Activated T-helper 17 cell treated with anti-CD3 and anti-CD28 coated beads, Interleukin-2, amount 50 U/mL, for 72 hours (primary cell): Measurements from ENCODE around the gene SPTA1. TPM values are rescaled to one million over a fixed set of nuclear protein-coding genes. Genes with fewer than 3 reads are reported as not detected.

Source experiments
- ATAC-seq: fragments of 150-1000 bp; cut with Tn5 transposase; replicated peaks from 2 replicates; pipeline ENCODE4 v1.10.0; 2021; ENCODE audit warnings: mild to moderate bottlenecking, moderate library complexity
- H3K27ac Mint-ChIP-seq: one replicate; pipeline ENCODE4 v1.8.0; 2022; ENCODE audit warnings: mixed read lengths
- H3K27me3 Mint-ChIP-seq: one replicate; pipeline ENCODE4 v1.8.0; 2022; ENCODE audit warnings: mixed read lengths
- H3K36me3 Mint-ChIP-seq: one replicate; pipeline ENCODE4 v1.8.0; 2022; ENCODE audit warnings: low read depth, mild to moderate bottlenecking, mixed read lengths
- H3K4me1 Mint-ChIP-seq: one replicate; pipeline ENCODE4 v1.8.0; 2022; ENCODE audit warnings: mixed read lengths
- H3K4me3 Mint-ChIP-seq: one replicate; pipeline ENCODE4 v1.8.0; 2022; ENCODE audit warnings: mild to moderate bottlenecking, mixed read lengths
- H3K9me3 Mint-ChIP-seq: one replicate; pipeline ENCODE4 v1.8.0; 2022; ENCODE audit warnings: mixed read lengths
- total RNA-seq, 2 donors: library from RNA; stranded (reverse); gene quantifications; one replicate each; pipeline ENCODE4 v1.2.3, GENCODE V29; 2022

Gene SPTA1
- total RNA-seq: under 1 TPM in 1 of 2 donors, not detected in 1; 0.42 TPM

GRCh38 chr1:158686111-158687009 is at the start of gene SPTA1:
TSS of gene SPTA1 (minus strand) at chr1:158686715. CDS start at chr1:158686517, 198 bp downstream.
- ATAC-seq: no peak
- Mint-ChIP-seq H3K4me3 (no peak within 1 kb of the TSS), H3K27ac (no peak within 1 kb of the TSS), H3K36me3 (no peaks in the 10 kb centered on the region), H3K27me3 (peaks cover 29% of the 10 kb centered on the region), H3K4me1 (no peaks in the 10 kb centered on the region), H3K9me3 (no peaks in the 10 kb centered on the region)

GRCh38 chr1:158735848-158736247 is 49.3 kb upstream of the SPTA1 start:
- no peak overlapping the region for H3K4me3 Mint-ChIP-seq
- H3K36me3 Mint-ChIP-seq: no peaks in the 10 kb centered on the region
- no peak overlapping the region for H3K27ac Mint-ChIP-seq
- H3K4me1 Mint-ChIP-seq: no peaks in the 10 kb centered on the region
- H3K27me3 Mint-ChIP-seq: peaks cover 18% of the 10 kb centered on the region
- ATAC-seq: no peak
- peaks cover 6% of the 10 kb centered on the region for H3K9me3 Mint-ChIP-seq

GRCh38 chr1:158732524-158732923 is 46.0 kb upstream of the SPTA1 start:
- no peak for ATAC-seq
- Mint-ChIP-seq H3K27me3 (peaks cover 3% of the 10 kb centered on the region), H3K4me1 (no peaks in the 10 kb centered on the region), H3K9me3 (no peaks in the 10 kb centered on the region), H3K27ac (no peak overlapping the region), H3K4me3 (no peak overlapping the region), H3K36me3 (no peaks in the 10 kb centered on the region)

- Mint-ChIP-seq H3K9me3 (no peaks in the 10 kb centered on the region), H3K36me3 (no peaks in the 10 kb centered on the region), H3K4me1 (no peaks in the 10 kb centered on the region), H3K27ac (no peak overlapping the region), H3K27me3 (no peaks in the 10 kb centered on the region), H3K4me3 (no peak overlapping the region)
- no peak for ATAC-seq
Measured at GRCh38 chr1:158731707-158732106, 45.2 kb upstream of the SPTA1 start.

GRCh38 chr1:158730453-158730852 is 43.9 kb upstream of the SPTA1 start:
- ATAC-seq: no peak
- Mint-ChIP-seq H3K4me1 (no peaks in the 10 kb centered on the region), H3K27ac (no peak overlapping the region), H3K36me3 (no peaks in the 10 kb centered on the region), H3K9me3 (no peaks in the 10 kb centered on the region), H3K4me3 (no peak overlapping the region), H3K27me3 (no peaks in the 10 kb centered on the region)

GRCh38 chr1:158728510-158729225 is 42.2 kb upstream of the SPTA1 start:
- H3K27ac Mint-ChIP-seq: no peak overlapping the region
- no peaks in the 10 kb centered on the region for H3K4me1 Mint-ChIP-seq
- no peaks in the 10 kb centered on the region for H3K9me3 Mint-ChIP-seq

GRCh38 chr1:158724442-158724841 is 37.9 kb upstream of the SPTA1 start:
- Mint-ChIP-seq H3K27me3 (peaks cover 25% of the 10 kb centered on the region), H3K36me3 (no peaks in the 10 kb centered on the region), H3K9me3 (no peaks in the 10 kb centered on the region), H3K27ac (no peak overlapping the region), H3K4me3 (no peak overlapping the region), H3K4me1 (no peaks in the 10 kb centered on the region)
- ATAC-seq: no peak

More at GRCh38 chr1:158728510-158729225, 42.2 kb upstream of the SPTA1 start:
- H3K27me3 Mint-ChIP-seq: peaks cover 9% of the 10 kb centered on the region
- no peak overlapping the region for H3K4me3 Mint-ChIP-seq
- no peaks in the 10 kb centered on the region for H3K36me3 Mint-ChIP-seq
- no peak for ATAC-seq

GRCh38 chr1:158720620-158721019 is 34.1 kb upstream of the SPTA1 start, which contains the start of gene OR6K3:
TSS of gene OR6K3 (minus strand) at chr1:158720720. CDS start at chr1:158718115, 2,605 bp downstream.
- no peaks in the 10 kb centered on the region for H3K36me3 Mint-ChIP-seq
- H3K4me1 Mint-ChIP-seq: no peaks in the 10 kb centered on the region
- no peak for ATAC-seq
- peaks cover 41% of the 10 kb centered on the region for H3K27me3 Mint-ChIP-seq
- no peak within 1 kb of the TSS for H3K27ac Mint-ChIP-seq
- H3K4me3 Mint-ChIP-seq: no peak within 1 kb of the TSS
- H3K9me3 Mint-ChIP-seq: no peaks in the 10 kb centered on the region

GRCh38 chr1:158719664-158720063 is 33.1 kb upstream of the SPTA1 start:
- H3K4me3 Mint-ChIP-seq: no peak overlapping the region
- no peaks in the 10 kb centered on the region for H3K36me3 Mint-ChIP-seq
- no peaks in the 10 kb centered on the region for H3K9me3 Mint-ChIP-seq
- H3K27ac Mint-ChIP-seq: no peak overlapping the region
- peaks cover 46% of the 10 kb centered on the region for H3K27me3 Mint-ChIP-seq
- H3K4me1 Mint-ChIP-seq: no peaks in the 10 kb centered on the region
- no peak for ATAC-seq

GRCh38 chr1:158717344-158717743 is 30.8 kb upstream of the SPTA1 start:
- Mint-ChIP-seq H3K4me1 (no peaks in the 10 kb centered on the region), H3K27ac (no peak overlapping the region), H3K9me3 (no peaks in the 10 kb centered on the region), H3K27me3 (peaks cover 35% of the 10 kb centered on the region), H3K36me3 (no peaks in the 10 kb centered on the region), H3K4me3 (no peak overlapping the region)
- ATAC-seq: no peak

- H3K27me3 Mint-ChIP-seq: peaks cover 40% of the 10 kb centered on the region
- H3K9me3 Mint-ChIP-seq: no peaks in the 10 kb centered on the region
- H3K27ac Mint-ChIP-seq: no peak overlapping the region
- H3K4me3 Mint-ChIP-seq: no peak overlapping the region
- ATAC-seq: peak; percentile 85
- no peaks in the 10 kb centered on the region for H3K36me3 Mint-ChIP-seq
- H3K4me1 Mint-ChIP-seq: no peaks in the 10 kb centered on the region
Measured at GRCh38 chr1:158716335-158716734, 29.8 kb upstream of the SPTA1 start.

- H3K36me3 Mint-ChIP-seq: no peaks in the 10 kb centered on the region
- H3K27ac Mint-ChIP-seq: no peak overlapping the region
- H3K4me3 Mint-ChIP-seq: no peak overlapping the region
- no peak for ATAC-seq
- H3K27me3 Mint-ChIP-seq: peaks cover 32% of the 10 kb centered on the region
- no peaks in the 10 kb centered on the region for H3K9me3 Mint-ChIP-seq
- no peaks in the 10 kb centered on the region for H3K4me1 Mint-ChIP-seq
Measured at GRCh38 chr1:158714754-158715153, 28.2 kb upstream of the SPTA1 start.

GRCh38 chr1:158711098-158711497 is 24.6 kb upstream of the SPTA1 start:
- Mint-ChIP-seq H3K27me3 (peaks cover 16% of the 10 kb centered on the region), H3K27ac (no peak overlapping the region), H3K36me3 (no peaks in the 10 kb centered on the region), H3K9me3 (no peaks in the 10 kb centered on the region), H3K4me1 (no peaks in the 10 kb centered on the region), H3K4me3 (no peak overlapping the region)
- no peak for ATAC-seq

GRCh38 chr1:158706096-158706495 is 19.6 kb upstream of the SPTA1 start:
- H3K27me3 Mint-ChIP-seq: peaks cover under 1% of the 10 kb centered on the region
- no peaks in the 10 kb centered on the region for H3K36me3 Mint-ChIP-seq
- H3K4me3 Mint-ChIP-seq: no peak overlapping the region
- ATAC-seq: no peak
- no peaks in the 10 kb centered on the region for H3K4me1 Mint-ChIP-seq
- H3K9me3 Mint-ChIP-seq: no peaks in the 10 kb centered on the region
- no peak overlapping the region for H3K27ac Mint-ChIP-seq

- H3K9me3 Mint-ChIP-seq: no peaks in the 10 kb centered on the region
- peaks cover 19% of the 10 kb centered on the region for H3K27me3 Mint-ChIP-seq
- H3K4me1 Mint-ChIP-seq: no peaks in the 10 kb centered on the region
- no peak within 1 kb of the TSS for H3K4me3 Mint-ChIP-seq
- no peak for ATAC-seq
- H3K36me3 Mint-ChIP-seq: no peaks in the 10 kb centered on the region
- no peak within 1 kb of the TSS for H3K27ac Mint-ChIP-seq
Measured at GRCh38 chr1:158700552-158700951, 14.0 kb upstream of the SPTA1 start, which contains the start of gene OR6K2. TSS of gene OR6K2 (minus strand) at chr1:158700652. CDS start at chr1:158700652, 0 bp downstream.
